Heart left ventricle (tissue), 13 donors: ENCODE measurements around the gene OPCML.

Experiments
- POLR2A ChIP-seq, 2 donors: fragments of 450-650 bp; IDR thresholded peaks; one replicate each; pipeline ENCODE4 v1.6.1; 2017; ENCODE audit warnings: antibody characterized with exemption in 2 of 2, mild to moderate bottlenecking in 2 of 2, moderate library complexity in 2 of 2
- TF ChIP-seq, protein P1 (sequence below), 12 donors: fragments of 200-600 bp; sonication (generic) in 4 of 12; IDR thresholded peaks; one replicate each; pipeline versions ENCODE4 v1.5.0 to v1.8.0; 2018 to 2022; ENCODE audit warnings: antibody characterized with exemption in 12 of 12, mild to moderate bottlenecking in 5 of 12
- donor health status: ischemic (EF 13 %, LVEDD 7.1; RV severe dilation, severe dysfunction).
- donor health status: DM: no; HTN: yes; CAD: no.
- donor health status: DM: no; HTN: no; CAD: no.
- donor health status: ischemic (EF 25% LVEDD 6.9; RV normal size, moderate dysfunction).
- donor health status: ischemic (EF 25% LVEDD 5.7; RV mildly dilated, moderate dysfunction).
- donor health status: ischemic (EF 35%, LVEDD 5.7; RV mildly dilated, moderate dysfunction).
- donor health status: nonischemic (EF 11% LVEDD 7.7; RV severe dilation, severe dysfunction).
- donor health status: DM: yes; HTN: yes; CAD: no.
- donor health status: PGD.
- donor health status: ischemic (EF 29% LVEDD 5.4; RV normal size, mild dysfunction).
- donor health status: nonischemic (EF 23%, LVEDD 6.1; RV moderate dilation, normal function).

DNA sequence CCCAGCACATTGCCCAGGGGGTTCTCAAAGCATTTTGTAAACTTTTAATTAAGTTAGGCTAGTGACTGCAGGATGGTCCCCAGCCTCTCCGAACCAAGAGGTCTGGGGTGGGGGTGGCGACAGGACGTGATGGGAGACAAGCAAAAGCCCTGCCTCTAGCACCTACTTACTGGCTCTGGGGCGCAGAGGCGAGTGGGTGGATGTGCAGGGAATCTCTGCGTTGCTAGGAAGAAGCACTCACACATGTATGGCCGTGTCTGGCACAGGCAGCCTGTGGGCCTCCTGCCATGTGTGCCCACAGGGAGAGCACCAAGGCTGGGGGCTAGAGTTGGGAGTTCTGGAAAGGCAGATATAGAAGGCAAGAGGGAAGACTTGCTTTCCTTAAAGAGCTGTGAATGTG, 6.3 kb downstream of the OPCML start:
- TF ChIP-seq, protein P1, sequence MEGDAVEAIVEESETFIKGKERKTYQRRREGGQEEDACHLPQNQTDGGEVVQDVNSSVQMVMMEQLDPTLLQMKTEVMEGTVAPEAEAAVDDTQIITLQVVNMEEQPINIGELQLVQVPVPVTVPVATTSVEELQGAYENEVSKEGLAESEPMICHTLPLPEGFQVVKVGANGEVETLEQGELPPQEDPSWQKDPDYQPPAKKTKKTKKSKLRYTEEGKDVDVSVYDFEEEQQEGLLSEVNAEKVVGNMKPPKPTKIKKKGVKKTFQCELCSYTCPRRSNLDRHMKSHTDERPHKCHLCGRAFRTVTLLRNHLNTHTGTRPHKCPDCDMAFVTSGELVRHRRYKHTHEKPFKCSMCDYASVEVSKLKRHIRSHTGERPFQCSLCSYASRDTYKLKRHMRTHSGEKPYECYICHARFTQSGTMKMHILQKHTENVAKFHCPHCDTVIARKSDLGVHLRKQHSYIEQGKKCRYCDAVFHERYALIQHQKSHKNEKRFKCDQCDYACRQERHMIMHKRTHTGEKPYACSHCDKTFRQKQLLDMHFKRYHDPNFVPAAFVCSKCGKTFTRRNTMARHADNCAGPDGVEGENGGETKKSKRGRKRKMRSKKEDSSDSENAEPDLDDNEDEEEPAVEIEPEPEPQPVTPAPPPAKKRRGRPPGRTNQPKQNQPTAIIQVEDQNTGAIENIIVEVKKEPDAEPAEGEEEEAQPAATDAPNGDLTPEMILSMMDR (IDR thresholded peaks at IDR 0.05): no peak
- no peak for TF ChIP-seq POLR2A (IDR thresholded peaks at IDR 0.05)
